T47D (cell line): ENCODE data around the gene PAK6.
A peak's percentile ranks its signal among the peaks of the same experiment; 100 is the strongest.

Source experiments
- DNase-seq, 2 experiments: peaks; one replicate each; pipeline versions ENCODE4 v3.0.0 to v3.0.0-alpha.2; 2011 to 2012; ENCODE audit warnings: low read depth in 1 of 2, low spot score in 1 of 2
- JUND ChIP-seq: IDR thresholded peaks from 2 replicates; pipeline ENCODE4 v1.6.1; 2012; ENCODE audit warnings: low read depth
- in situ Hi-C: cut with HindIII; loops from 2 replicates; pipeline ENCODE4 v1.10.0; 2016; ENCODE audit warnings: low sequenced_read_pairs, low pct_unique_long_range_greater_than_20kb

The PAK6 gene

GRCh38 chr15:40244961-40245523, 6.2 kb downstream of the PAK6 start:
- in situ Hi-C loops = no loop called here
- DNase-seq = peak; percentile 63 to 87
- TF ChIP-seq JUND = no peak

- in situ Hi-C loops = no loop called here
- no peak for TF ChIP-seq JUND
- DNase-seq = no peak
Observed at GRCh38 chr15:40245666-40246450, 7.0 kb downstream of the PAK6 start.

GRCh38 chr15:40246496-40247280, 7.8 kb downstream of the PAK6 start:
- no peak for TF ChIP-seq JUND
- no peak for DNase-seq
- in situ Hi-C loops = no loop called here

GRCh38 chr15:40247406-40247971, 8.6 kb downstream of the PAK6 start:
- TF ChIP-seq JUND = no peak
- in situ Hi-C loops = no loop called here
- DNase-seq = no peak

- no peak for DNase-seq
- no peak for TF ChIP-seq JUND
- in situ Hi-C loops = no loop called here
Observed at GRCh38 chr15:40248006-40248783, 9.3 kb downstream of the PAK6 start.

- peak; percentile 77 to 87 for DNase-seq
Observed at GRCh38 chr15:40249477-40250303, 10.8 kb downstream of the PAK6 start.

GRCh38 chr15:40250304-40250656, 11.4 kb downstream of the PAK6 start:
- DNase-seq = no peak
- in situ Hi-C loops = no loop called here
- TF ChIP-seq JUND = no peak

More at GRCh38 chr15:40249477-40250303, 10.8 kb downstream of the PAK6 start:
- no peak for TF ChIP-seq JUND
- in situ Hi-C loops = no loop called here

- no peak for TF ChIP-seq JUND
- in situ Hi-C loops = no loop called here
- DNase-seq = no peak
Observed at GRCh38 chr15:40250771-40251483, 12.1 kb downstream of the PAK6 start.

GRCh38 chr15:40251486-40252140, 12.8 kb downstream of the PAK6 start:
- in situ Hi-C loops = no loop called here
- TF ChIP-seq JUND = no peak
- no peak for DNase-seq

- DNase-seq = no peak
- TF ChIP-seq JUND = no peak
- in situ Hi-C loops = no loop called here
Observed at GRCh38 chr15:40252141-40252437, 13.2 kb downstream of the PAK6 start.
